CD4-positive, alpha-beta memory T cell (primary cell): Measurements from ENCODE around the gene EML6. TPM values are rescaled to one million over a fixed set of nuclear protein-coding genes. Genes with fewer than 3 reads are reported as not detected.

Experiments
- CTCF ChIA-PET: fragments of 350-600 bp; sonication (Branson Sonifier 250); formaldehyde crosslinking; loops from one replicate; lab custom pipeline; 2021; ENCODE audit warnings: inconsistent platforms; ENCODE audit not compliant: partially characterized antibody; lab: Charles Lee
- POLR2A ChIA-PET: fragments of 350-600 bp; sonication (Branson Sonifier 250); formaldehyde crosslinking; loops from one replicate; lab custom pipeline; 2021; ENCODE audit not compliant: partially characterized antibody; lab: Charles Lee
- DNase-seq, 5 donors: peaks; one replicate each; pipeline versions ENCODE4 v3.0.0 to v3.0.0-alpha.2; 2020 to 2022; ENCODE audit warnings: mixed read lengths in 1 of 5
- H3K27ac ChIP-seq: one replicate; pipeline ENCODE4 v1.7.0; 2013; ENCODE audit warnings: low read depth, low read length
- H3K27me3 ChIP-seq: 2 replicates; pipeline ENCODE4 v1.7.0; 2013; ENCODE audit warnings: mild to moderate bottlenecking, low read length, moderate library complexity; ENCODE audit not compliant: insufficient read depth
- H3K36me3 ChIP-seq: 2 replicates; pipeline ENCODE4 v1.7.0; 2013; ENCODE audit warnings: mild to moderate bottlenecking, low read length, moderate library complexity; ENCODE audit not compliant: insufficient read depth
- H3K4me1 ChIP-seq: 2 replicates; pipeline ENCODE4 v1.7.0; 2013; ENCODE audit warnings: mild to moderate bottlenecking, low read length, moderate library complexity; ENCODE audit not compliant: insufficient read depth
- H3K4me3 ChIP-seq, 2 donors: one replicate each; pipeline ENCODE4 v1.7.0; 2013; ENCODE audit warnings: low read length in 2 of 2, mild to moderate bottlenecking in 1 of 2
- H3K9me3 ChIP-seq, 2 donors: one replicate each; pipeline ENCODE4 v1.7.0; 2013; ENCODE audit warnings: low read length in 2 of 2, control low read depth in 1 of 2; ENCODE audit not compliant: control insufficient read depth in 1 of 2
- H3K27ac Mint-ChIP-seq, 7 donors: one replicate each; pipeline ENCODE4 v1.8.0; 2020 to 2021; ENCODE audit warnings: mixed read lengths in 7 of 7, mild to moderate bottlenecking in 6 of 7, inconsistent platforms in 3 of 7, moderate library complexity in 3 of 7
- H3K27me3 Mint-ChIP-seq, 2 donors: one replicate each; pipeline ENCODE4 v1.8.0; 2020 to 2021; ENCODE audit warnings: mixed read lengths in 2 of 2
- H3K36me3 Mint-ChIP-seq, 2 donors: one replicate each; pipeline ENCODE4 v1.8.0; 2020 to 2021; ENCODE audit warnings: mixed read lengths in 2 of 2, inconsistent platforms in 1 of 2, mild to moderate bottlenecking in 1 of 2
- H3K4me1 Mint-ChIP-seq, 4 donors: one replicate each; pipeline ENCODE4 v1.8.0; 2020 to 2021; ENCODE audit warnings: mixed read lengths in 4 of 4, mild to moderate bottlenecking in 1 of 4
- H3K4me3 Mint-ChIP-seq, 8 donors: one replicate each; pipeline ENCODE4 v1.8.0; 2020 to 2021; ENCODE audit warnings: mixed read lengths in 8 of 8, mild to moderate bottlenecking in 7 of 8, moderate library complexity in 6 of 8, inconsistent platforms in 3 of 8
- H3K9me3 Mint-ChIP-seq, 8 donors: one replicate each; pipeline ENCODE4 v1.8.0; 2020 to 2021; ENCODE audit warnings: mixed read lengths in 8 of 8, mild to moderate bottlenecking in 5 of 8, inconsistent platforms in 3 of 8, moderate library complexity in 1 of 8
- intact Hi-C: fragments of 100-400 bp; cut with micrococcal nuclease; formaldehyde crosslinking; loops from one replicate; pipeline ENCODE4 v1.15.1; 2023
- polyA plus RNA-seq, 2 donors: library from polyadenylated mRNA; unstranded; fragments of 300-500 nt; fragmentation: Illumina TruSeq; gene quantifications; one replicate each; pipeline ENCODE4 v1.2.3, GENCODE V29; 2021
- total RNA-seq, 2 experiments: library from RNA; stranded (reverse); gene quantifications; one replicate each; pipeline ENCODE4 v1.2.3, GENCODE V29; 2021

EML6 gene
- total and polyA plus RNA-seq, 4 experiments from 2014 or later, result 0.02 to 3.9 (median 1.8) TPM; not detected in 1

GRCh38 chr2:54931473-54931872 lies 208.0 kb downstream of the EML6 start:
- Mint-ChIP-seq H3K27ac (no peak overlapping the region), H3K9me3 (peaks cover 0 to 4% (median 0%) of the 10 kb centered on the region in 8 donors), H3K4me3 (no peak overlapping the region), H3K36me3 (no peaks in the 10 kb centered on the region), H3K27me3 (peaks cover 3 to 4% of the 10 kb centered on the region in 2 donors), H3K4me1 (no peaks in the 10 kb centered on the region)
- no peaks in the 10 kb centered on the region for H3K27me3 ChIP-seq
- H3K4me3 ChIP-seq, result no peak overlapping the region
- H3K4me1 ChIP-seq, result no peaks in the 10 kb centered on the region
- no peak overlapping the region for H3K27ac ChIP-seq
- no peak for DNase-seq
- H3K9me3 ChIP-seq, result no peaks in the 10 kb centered on the region
- CTCF ChIA-PET, result interaction anchor here (0.9 kb wide), 2 partner anchors 11 to 237 kb away, joined by 3 read pairs; no protein-coding TSS in a partner anchor
- POLR2A ChIA-PET, result no interaction called here
- no peaks in the 10 kb centered on the region for H3K36me3 ChIP-seq
- intact Hi-C loops, result no loop called here

- no peak for DNase-seq
- Mint-ChIP-seq H3K4me3 (no peak overlapping the region), H3K4me1 (no peaks in the 10 kb centered on the region), H3K27me3 (peaks cover 0 to 2% of the 10 kb centered on the region in 2 donors), H3K9me3 (peaks cover 3 to 16% (median 12%) of the 10 kb centered on the region in 8 donors), H3K36me3 (peaks cover 0 to 2% of the 10 kb centered on the region in 2 donors), H3K27ac (no peak overlapping the region)
- H3K27ac ChIP-seq, result no peak overlapping the region
- H3K4me3 ChIP-seq, result no peak overlapping the region
- CTCF ChIA-PET, result no interaction called here
- no peaks in the 10 kb centered on the region for H3K9me3 ChIP-seq
- H3K36me3 ChIP-seq, result no peaks in the 10 kb centered on the region
- POLR2A ChIA-PET, result no interaction called here
- H3K4me1 ChIP-seq, result no peaks in the 10 kb centered on the region
- intact Hi-C loops, result no loop called here
- no peaks in the 10 kb centered on the region for H3K27me3 ChIP-seq
Observed at GRCh38 chr2:54935389-54935788, 211.9 kb downstream of the EML6 start.

GRCh38 chr2:54936766-54937165 lies 213.3 kb downstream of the EML6 start:
- no peak for DNase-seq
- H3K9me3 ChIP-seq, result no peaks in the 10 kb centered on the region
- H3K27me3 ChIP-seq, result no peaks in the 10 kb centered on the region
- intact Hi-C loops, result no loop called here
- H3K27ac ChIP-seq, result no peak overlapping the region
- Mint-ChIP-seq H3K27me3 (no peaks in the 10 kb centered on the region), H3K36me3 (peaks cover 0 to 2% of the 10 kb centered on the region in 2 donors), H3K27ac (no peak overlapping the region), H3K9me3 (peaks cover 3 to 16% (median 11%) of the 10 kb centered on the region in 8 donors), H3K4me3 (no peak overlapping the region), H3K4me1 (no peaks in the 10 kb centered on the region)
- peaks cover 5% of the 10 kb centered on the region for H3K4me1 ChIP-seq
- no peaks in the 10 kb centered on the region for H3K36me3 ChIP-seq
- no peak overlapping the region for H3K4me3 ChIP-seq
- CTCF ChIA-PET, result no interaction called here
- POLR2A ChIA-PET, result no interaction called here

- Histone ChIP-seq H3K4me3 (no peak overlapping the region), H3K36me3 (no peaks in the 10 kb centered on the region), H3K27ac (no peak overlapping the region), H3K9me3 (no peaks in the 10 kb centered on the region), H3K4me1 (peaks cover 22% of the 10 kb centered on the region), H3K27me3 (no peaks in the 10 kb centered on the region)
- Mint-ChIP-seq H3K36me3 (peaks cover 0 to 2% of the 10 kb centered on the region in 2 donors), H3K27me3 (no peaks in the 10 kb centered on the region), H3K4me3 (no peak overlapping the region), H3K27ac (peak overlapping the region in 1 of 7 donors; percentile 25), H3K9me3 (peaks cover 3 to 16% (median 11%) of the 10 kb centered on the region in 8 donors), H3K4me1 (no peaks in the 10 kb centered on the region)
- CTCF ChIA-PET, result no interaction called here
- POLR2A ChIA-PET, result no interaction called here
- no peak for DNase-seq
- intact Hi-C loops, result no loop called here
Observed at GRCh38 chr2:54939446-54940118, 216.1 kb downstream of the EML6 start.

GRCh38 chr2:54940723-54941122 lies 217.3 kb downstream of the EML6 start:
- CTCF ChIA-PET, result interaction anchor here (1.1 to 1.2 kb wide), 3 partner anchors 41 to 236 kb away, joined by 3 read pairs; no protein-coding TSS in a partner anchor

GRCh38 chr2:54941248-54941984 lies 218.0 kb downstream of the EML6 start:
- Histone ChIP-seq H3K4me1 (peaks cover 22% of the 10 kb centered on the region), H3K4me3 (no peak overlapping the region), H3K27ac (no peak overlapping the region), H3K27me3 (no peaks in the 10 kb centered on the region), H3K36me3 (no peaks in the 10 kb centered on the region), H3K9me3 (no peaks in the 10 kb centered on the region)
- Mint-ChIP-seq H3K27ac (no peak overlapping the region), H3K27me3 (no peaks in the 10 kb centered on the region), H3K9me3 (peaks cover 3 to 16% (median 11%) of the 10 kb centered on the region in 8 donors), H3K36me3 (peaks cover 0 to 2% of the 10 kb centered on the region in 2 donors), H3K4me3 (no peak overlapping the region), H3K4me1 (peaks cover 3 to 10% (median 5%) of the 10 kb centered on the region in 4 donors)
- CTCF ChIA-PET, result interaction anchor here (1.1 to 1.2 kb wide), 4 partner anchors 16 to 237 kb away, joined by 3 read pairs; no protein-coding TSS in a partner anchor
- POLR2A ChIA-PET, result interaction anchor here (1.2 to 1.6 kb wide), 4 partner anchors 9 to 109 kb away, joined by 4 to 6 read pairs (median 6); partner anchors contain the start of gene RTN4
- intact Hi-C loops, result no loop called here
- no peak for DNase-seq

More at GRCh38 chr2:54940723-54941122, 217.3 kb downstream of the EML6 start:
- POLR2A ChIA-PET, result no interaction called here
- Mint-ChIP-seq H3K4me3 (no peak overlapping the region), H3K27me3 (no peaks in the 10 kb centered on the region), H3K4me1 (peaks cover 3 to 5% (median 4%) of the 10 kb centered on the region in 4 donors), H3K9me3 (peaks cover 3 to 16% (median 11%) of the 10 kb centered on the region in 8 donors), H3K36me3 (peaks cover 0 to 2% of the 10 kb centered on the region in 2 donors), H3K27ac (no peak overlapping the region)
- H3K36me3 ChIP-seq, result no peaks in the 10 kb centered on the region
- H3K4me3 ChIP-seq, result no peak overlapping the region
- H3K27me3 ChIP-seq, result no peaks in the 10 kb centered on the region
- intact Hi-C loops, result no loop called here
- no peak overlapping the region for H3K27ac ChIP-seq
- DNase-seq, result no peak
- peaks cover 22% of the 10 kb centered on the region for H3K4me1 ChIP-seq
- H3K9me3 ChIP-seq, result no peaks in the 10 kb centered on the region

- peaks cover 22% of the 10 kb centered on the region for H3K4me1 ChIP-seq
- intact Hi-C loops, result no loop called here
- peaks cover 3 to 16% (median 9%) of the 10 kb centered on the region in 8 donors for H3K9me3 Mint-ChIP-seq
- POLR2A ChIA-PET, result interaction anchor here (1.0 to 1.6 kb wide), 5 partner anchors 8 to 108 kb away, joined by 3 to 6 read pairs (median 5); partner anchors contain the start of gene RTN4
- no peak overlapping the region for H3K27ac ChIP-seq
- H3K36me3 Mint-ChIP-seq, result peaks cover 0 to 2% of the 10 kb centered on the region in 2 donors
- H3K27me3 Mint-ChIP-seq, result no peaks in the 10 kb centered on the region
- H3K36me3 ChIP-seq, result no peaks in the 10 kb centered on the region
- no peak overlapping the region for H3K4me3 ChIP-seq
- H3K4me3 Mint-ChIP-seq, result no peak overlapping the region
- H3K9me3 ChIP-seq, result no peaks in the 10 kb centered on the region
- no peak overlapping the region for H3K27ac Mint-ChIP-seq
- peak; percentile 45 to 66 (median 57) for DNase-seq
- CTCF ChIA-PET, result interaction anchor here (1.0 to 1.2 kb wide), 2 partner anchors 10 to 17 kb away, joined by 3 read pairs; no protein-coding TSS in a partner anchor
- no peaks in the 10 kb centered on the region for H3K27me3 ChIP-seq
- H3K4me1 Mint-ChIP-seq, result peaks cover 3 to 11% (median 5%) of the 10 kb centered on the region in 4 donors
Observed at GRCh38 chr2:54942373-54942772, 218.9 kb downstream of the EML6 start.
